D721Med (cell line): ENCODE results near the gene FOXA2.
"Not testable (repeated sequence)": the region's sequence is repeated elsewhere in the genome, so short reads cannot be mapped to it uniquely, and the experiment has no call there.

Experiments
- DNase-seq: peaks from one replicate; pipeline ENCODE4 v3.0.0; 2011; ENCODE audit warnings: low spot score; ENCODE audit not compliant: insufficient read length
- FAIRE-seq: peaks from 2 replicates; lab custom pipeline; 2011; peaks lifted over from hg19 to GRCh38; lab: Jason Lieb, UNC
- CTCF ChIP-seq: IDR thresholded peaks from 2 replicates; pipeline ENCODE4 v1.5.1; 2012; ENCODE audit warnings: mild to moderate bottlenecking, control low read depth; ENCODE audit not compliant: insufficient read depth; ENCODE audit errors: missing control alignments

FOXA2 gene

GRCh38 chr20:22559711-22560318 is 24.6 kb downstream of the FOXA2 start:
- DNase-seq (no peak), FAIRE-seq (no peak)
- TF ChIP-seq CTCF, result no peak

GRCh38 chr20:22557403-22558276 is 26.7 kb downstream of the FOXA2 start:
- no peak for TF ChIP-seq CTCF
- no peak for FAIRE-seq
- DNase-seq, result no peak

GRCh38 chr20:22556565-22557056 is 27.8 kb downstream of the FOXA2 start:
- DNase-seq (no peak), FAIRE-seq (no peak)
- no peak for TF ChIP-seq CTCF

- TF ChIP-seq CTCF, result no peak
- DNase-seq, result no peak
- FAIRE-seq, result no peak
Measured at GRCh38 chr20:22555791-22556564, 28.4 kb downstream of the FOXA2 start.

GRCh38 chr20:22554391-22554790 is 30.0 kb downstream of the FOXA2 start:
- FAIRE-seq, result no peak
- no peak for DNase-seq
- no peak for TF ChIP-seq CTCF

- not testable (repeated sequence) for DNase-seq, FAIRE-seq
Measured at GRCh38 chr20:22550514-22550913, 33.9 kb downstream of the FOXA2 start.

- no peak for FAIRE-seq
- no peak for TF ChIP-seq CTCF
Measured at GRCh38 chr20:22548040-22548439, 36.3 kb downstream of the FOXA2 start.

More at GRCh38 chr20:22548040-22548439, 36.3 kb downstream of the FOXA2 start:
- no peak for DNase-seq
